ENCODE measurements around the gene TELO2. TPM values are rescaled to one million over a fixed set of nuclear protein-coding genes. Genes with fewer than 3 reads are reported as not detected.
A peak's percentile ranks its signal among the peaks of the same experiment; 100 is the strongest.

Gene TELO2
- total and polyA plus RNA-seq, 2 donors (not counting 3 experiments of a cell fraction or from before 2014, with no cell fraction given): 30.7 to 61.6 TPM

- H3K4me2 ChIP-seq (ENCODE audit: insufficient read depth, low read length): no peak overlapping the region
- FAIRE-seq (no peak), DNase-seq (ENCODE audit: low read depth, low spot score) (no peak)
- ChIA-PET POLR2A (no interaction called here), CTCF (no interaction called here)
- no peak overlapping the region for H3K4me3 ChIP-seq (replicated peaks in 1 of 3; ENCODE audit: insufficient read depth in 1 of 3, low read depth in 1 of 3, low read length in 3 of 3)
- intact Hi-C loops (cut with micrococcal nuclease) (loop anchor here (5.0 kb wide), 1 partner anchor 135 kb away; no protein-coding TSS in a partner anchor), dilution Hi-C loops (cut with MboI; ENCODE audit: extremely low pct_ligation_motif_present, low sequenced_read_pairs) (no loop called here)
- peak overlapping the region; percentile 98 for H3K27ac ChIP-seq (ENCODE audit: insufficient read depth, low read depth, low read length)
- no peaks in the 10 kb centered on the region for H4K20me1 ChIP-seq (replicated peaks; ENCODE audit: control insufficient read depth, extremely low read depth, insufficient read depth, low read length)
- BruUV-seq (replicated peaks): no TSS peak
- no peak overlapping the region for H2AFZ ChIP-seq (ENCODE audit: low read depth, low read length)
- H3K9me3 ChIP-seq (replicated peaks; ENCODE audit: control insufficient read depth, insufficient read depth, low read length): no peaks in the 10 kb centered on the region
- no peak overlapping the region for H3K9ac ChIP-seq (replicated peaks; ENCODE audit: extremely low read depth, insufficient read depth, low read length)
- H3K36me3 ChIP-seq (ENCODE audit: control insufficient read depth in 2 of 2, extremely low read depth in 1 of 2, insufficient read depth in 2 of 2, low read length in 2 of 2): peaks cover 6 to 38% of the 10 kb centered on the region in 2 experiments
- peaks cover 40% of the 10 kb centered on the region for H3K4me1 ChIP-seq (ENCODE audit: control insufficient read depth, extremely low read depth, insufficient read depth, low read length)
- H3K9me1 ChIP-seq (replicated peaks; ENCODE audit: control insufficient read depth, extremely low read depth, insufficient read depth, low read length): no peaks in the 10 kb centered on the region
- no peaks in the 10 kb centered on the region for H3K27me3 ChIP-seq (ENCODE audit: control insufficient read depth in 2 of 2, insufficient read depth in 2 of 2, low read length in 2 of 2)
- TF ChIP-seq EZH2 (IDR thresholded peaks at IDR 0.05; ENCODE audit: borderline replicate concordance, low read depth, low read length, severe bottlenecking) (no peak), MAX (IDR thresholded peaks at IDR 0.05; ENCODE audit: insufficient read depth, insufficient read length) (no peak), MYC (IDR thresholded peaks at IDR 0.05; ENCODE audit: low read depth, low read length) (no peak), JUN (IDR thresholded peaks at IDR 0.05; ENCODE audit: borderline replicate concordance, insufficient read depth, insufficient read length, low read depth) (no peak), POLR2A (IDR thresholded peaks at IDR 0.05; ENCODE audit: low read depth, low read length) (no peak), POLR2AphosphoS5 (IDR thresholded peaks at IDR 0.05; ENCODE audit: insufficient read depth, low read depth, low read length) (no peak), GATA2 (IDR thresholded peaks at IDR 0.05; ENCODE audit: insufficient read depth, insufficient read length, low read depth, low read length) (no peak), FOS (IDR thresholded peaks at IDR 0.05; ENCODE audit: borderline replicate concordance, insufficient read depth, low read length) (no peak), CTCF (IDR thresholded peaks at IDR 0.05; ENCODE audit: extremely low read depth in 1 of 2, insufficient read depth in 1 of 2, low read depth in 1 of 2, low read length in 2 of 2) (no peak)
- H3K79me2 ChIP-seq (ENCODE audit: control insufficient read depth, insufficient read depth, low read length): peaks cover 19% of the 10 kb centered on the region
Observed at GRCh38 chr16:1542166-1542500, 49.0 kb downstream of the TELO2 start.

All from endothelial cell of umbilical vein (primary cell).